ENCODE results near the gene EFHB.

- TF ChIP-seq, protein P1, sequence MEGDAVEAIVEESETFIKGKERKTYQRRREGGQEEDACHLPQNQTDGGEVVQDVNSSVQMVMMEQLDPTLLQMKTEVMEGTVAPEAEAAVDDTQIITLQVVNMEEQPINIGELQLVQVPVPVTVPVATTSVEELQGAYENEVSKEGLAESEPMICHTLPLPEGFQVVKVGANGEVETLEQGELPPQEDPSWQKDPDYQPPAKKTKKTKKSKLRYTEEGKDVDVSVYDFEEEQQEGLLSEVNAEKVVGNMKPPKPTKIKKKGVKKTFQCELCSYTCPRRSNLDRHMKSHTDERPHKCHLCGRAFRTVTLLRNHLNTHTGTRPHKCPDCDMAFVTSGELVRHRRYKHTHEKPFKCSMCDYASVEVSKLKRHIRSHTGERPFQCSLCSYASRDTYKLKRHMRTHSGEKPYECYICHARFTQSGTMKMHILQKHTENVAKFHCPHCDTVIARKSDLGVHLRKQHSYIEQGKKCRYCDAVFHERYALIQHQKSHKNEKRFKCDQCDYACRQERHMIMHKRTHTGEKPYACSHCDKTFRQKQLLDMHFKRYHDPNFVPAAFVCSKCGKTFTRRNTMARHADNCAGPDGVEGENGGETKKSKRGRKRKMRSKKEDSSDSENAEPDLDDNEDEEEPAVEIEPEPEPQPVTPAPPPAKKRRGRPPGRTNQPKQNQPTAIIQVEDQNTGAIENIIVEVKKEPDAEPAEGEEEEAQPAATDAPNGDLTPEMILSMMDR (IDR thresholded peaks at IDR 0.05): no peak
- TF ChIP-seq POLR2A (IDR thresholded peaks at IDR 0.05): no peak
Measured at GRCh38 chr3:19945969-19946831, 12.2 kb upstream of the EFHB start.

Measured in right lobe of liver (tissue), 4 donors.